ENCODE data around the gene NUP62.

GRCh38 chr19:49933643-49934042 lies 4.3 kb upstream of the NUP62 start:
- TF ChIP-seq ZNF274 (IDR thresholded peaks at IDR 0.05; ENCODE audit: low read depth, low read length) (no peak), YY1 (IDR thresholded peaks at IDR 0.05; ENCODE audit: insufficient read depth, insufficient read length) (no peak)
